Esophagus squamous epithelium (tissue), 4 donors: ENCODE measurements around the gene SPEN.

Experiments used
- CTCF ChIP-seq, 6 experiments: fragments of 450-650 bp in 4 of 6; fragments of 200-600 bp in 2 of 6; sonication (generic) in 2 of 6; IDR thresholded peaks; one replicate each; pipeline ENCODE4 v1.5.1; 2016 to 2019; ENCODE audit warnings: antibody characterized with exemption in 6 of 6, mild to moderate bottlenecking in 4 of 6, moderate library complexity in 4 of 6
- POLR2A ChIP-seq, 4 donors: fragments of 450-650 bp; IDR thresholded peaks; one replicate each; pipeline ENCODE4 v1.6.1; 2017; ENCODE audit warnings: antibody characterized with exemption in 4 of 4, mild to moderate bottlenecking in 4 of 4, moderate library complexity in 3 of 4

- TF ChIP-seq CTCF (IDR thresholded peaks at IDR 0.05) (no peak), POLR2A (IDR thresholded peaks at IDR 0.05) (no peak)
Measured at GRCh38 chr1:15945832-15946448, 98.4 kb downstream of the SPEN start.
